WERI-Rb-1 (cell line): ENCODE data around the gene AKAP6.
"Not testable (repeated sequence)": the region's sequence is repeated elsewhere in the genome, so short reads cannot be mapped to it uniquely, and the experiment has no call there.

Experiments used
- DNase-seq: peaks from one replicate; pipeline ENCODE4 v3.0.0-alpha.2; 2020
- H3K27ac ChIP-seq: fragments of 250-450 bp; sonication (Bioruptor Pico); 2 replicates; pipeline ENCODE4 v1.5.1; 2020; ENCODE audit warnings: mild to moderate bottlenecking, moderate library complexity
- H3K27me3 ChIP-seq: fragments of 250-450 bp; sonication (Bioruptor Pico); 2 replicates; pipeline ENCODE4 v1.5.1; 2021; ENCODE audit warnings: mild to moderate bottlenecking, low read depth, moderate library complexity; ENCODE audit not compliant: insufficient read depth, severe bottlenecking
- H3K36me3 ChIP-seq: fragments of 250-450 bp; sonication (Bioruptor Pico); 2 replicates; pipeline ENCODE4 v1.5.1; 2020; ENCODE audit warnings: mild to moderate bottlenecking, moderate library complexity
- H3K4me3 ChIP-seq: 2 replicates; pipeline ENCODE4 v1.5.1; 2011; ENCODE audit warnings: low read depth, mild to moderate bottlenecking, control low read depth, low read length
- H3K9me3 ChIP-seq: fragments of 250-450 bp; sonication (Bioruptor Pico); 2 replicates; pipeline ENCODE4 v1.5.1; 2021; ENCODE audit warnings: mild to moderate bottlenecking, moderate library complexity; ENCODE audit not compliant: severe bottlenecking
- TF ChIP-seq, protein P1 (sequence below): IDR thresholded peaks from 2 replicates; pipeline ENCODE4 v1.5.1; 2011; ENCODE audit warnings: low read depth, mild to moderate bottlenecking, control low read depth, inconsistent platforms, low read length

AKAP6 gene

DNA sequence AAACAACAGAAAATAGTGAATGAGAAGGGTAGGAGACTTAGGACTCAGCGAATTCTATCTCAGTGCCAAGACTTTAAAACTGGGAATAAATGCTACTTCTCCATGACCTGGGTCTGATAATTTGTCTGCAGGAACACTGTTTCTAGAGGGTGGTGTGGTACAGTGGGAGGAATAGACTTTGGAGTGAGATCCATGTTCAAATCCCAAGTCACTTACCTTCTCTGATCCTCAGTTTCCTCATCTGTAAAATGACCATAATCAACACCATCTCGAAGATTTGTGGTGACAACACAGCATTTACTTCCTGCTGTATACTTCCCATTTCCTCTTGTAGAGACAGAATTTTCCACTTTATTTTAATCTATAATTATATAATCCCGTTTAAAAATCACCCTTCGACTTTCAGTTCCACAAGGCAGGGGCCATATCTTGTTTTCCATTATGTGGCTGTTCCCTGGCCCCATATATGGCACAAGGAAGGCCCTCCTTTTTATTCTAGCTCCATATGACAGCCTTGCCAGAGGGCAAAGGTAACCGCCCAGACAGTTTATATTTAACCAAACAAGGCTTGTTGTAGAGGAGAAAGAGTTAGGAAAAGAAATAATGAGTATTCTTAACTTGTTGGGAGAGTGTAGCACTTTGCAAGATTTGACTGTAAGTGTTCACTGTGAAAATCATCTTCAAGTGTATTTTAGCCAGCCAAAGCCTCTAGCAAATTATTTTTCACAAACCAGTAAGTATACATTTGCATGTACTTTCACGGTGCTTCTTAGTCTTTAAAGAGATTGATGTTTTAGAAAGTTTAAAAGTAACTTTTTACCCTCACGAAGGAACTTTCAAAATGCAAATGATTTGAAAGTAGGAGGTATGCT, 243.1 kb downstream of the AKAP6 start:
- TF ChIP-seq, protein P1, sequence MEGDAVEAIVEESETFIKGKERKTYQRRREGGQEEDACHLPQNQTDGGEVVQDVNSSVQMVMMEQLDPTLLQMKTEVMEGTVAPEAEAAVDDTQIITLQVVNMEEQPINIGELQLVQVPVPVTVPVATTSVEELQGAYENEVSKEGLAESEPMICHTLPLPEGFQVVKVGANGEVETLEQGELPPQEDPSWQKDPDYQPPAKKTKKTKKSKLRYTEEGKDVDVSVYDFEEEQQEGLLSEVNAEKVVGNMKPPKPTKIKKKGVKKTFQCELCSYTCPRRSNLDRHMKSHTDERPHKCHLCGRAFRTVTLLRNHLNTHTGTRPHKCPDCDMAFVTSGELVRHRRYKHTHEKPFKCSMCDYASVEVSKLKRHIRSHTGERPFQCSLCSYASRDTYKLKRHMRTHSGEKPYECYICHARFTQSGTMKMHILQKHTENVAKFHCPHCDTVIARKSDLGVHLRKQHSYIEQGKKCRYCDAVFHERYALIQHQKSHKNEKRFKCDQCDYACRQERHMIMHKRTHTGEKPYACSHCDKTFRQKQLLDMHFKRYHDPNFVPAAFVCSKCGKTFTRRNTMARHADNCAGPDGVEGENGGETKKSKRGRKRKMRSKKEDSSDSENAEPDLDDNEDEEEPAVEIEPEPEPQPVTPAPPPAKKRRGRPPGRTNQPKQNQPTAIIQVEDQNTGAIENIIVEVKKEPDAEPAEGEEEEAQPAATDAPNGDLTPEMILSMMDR = no peak
- Histone ChIP-seq H3K27ac (no peak overlapping the region), H3K36me3 (no peaks in the 10 kb centered on the region), H3K27me3 (no peaks in the 10 kb centered on the region), H3K9me3 (no peaks in the 10 kb centered on the region), H3K4me3 (no peak overlapping the region)
- no peak for DNase-seq

DNA sequence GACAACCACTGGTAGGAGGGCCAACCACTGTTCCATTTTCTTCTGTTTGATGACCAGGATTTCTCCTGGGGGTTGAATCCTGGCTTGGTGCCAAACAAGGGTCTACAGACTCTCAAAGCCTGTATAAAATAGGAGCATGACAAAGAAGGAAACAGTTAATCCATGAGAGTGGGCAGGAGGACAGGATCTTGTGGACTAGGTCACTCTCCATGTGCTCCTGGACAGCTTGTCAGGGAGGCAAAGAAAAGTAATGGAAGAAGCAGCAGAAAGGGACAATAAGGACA, 243.7 kb downstream of the AKAP6 start:
- no peaks in the 10 kb centered on the region for H3K27me3 ChIP-seq
- no peaks in the 10 kb centered on the region for H3K36me3 ChIP-seq
- no peaks in the 10 kb centered on the region for H3K9me3 ChIP-seq
- no peak overlapping the region for H3K4me3 ChIP-seq
- no peak overlapping the region for H3K27ac ChIP-seq
- no peak for DNase-seq
- TF ChIP-seq, protein P1 = no peak

DNA sequence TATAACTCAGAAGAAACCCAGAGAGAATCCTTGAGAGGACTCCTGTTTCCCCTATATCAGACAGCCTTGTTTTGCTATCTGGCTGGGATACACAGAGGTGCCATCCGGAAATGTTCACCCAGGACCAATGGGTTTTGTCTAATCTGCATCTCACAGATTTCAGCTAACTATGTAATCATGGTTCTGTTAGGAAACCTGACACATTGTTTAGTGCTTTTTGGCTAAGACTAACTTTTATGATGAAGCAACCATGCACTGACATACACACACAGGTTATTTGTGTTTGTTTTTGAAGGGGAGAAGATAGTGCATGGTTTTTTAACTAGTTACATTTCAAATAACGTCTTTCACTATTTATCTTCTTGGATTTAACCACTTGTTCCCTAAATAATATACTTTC, 245.2 kb downstream of the AKAP6 start:
- no peak overlapping the region for H3K4me3 ChIP-seq

DNA sequence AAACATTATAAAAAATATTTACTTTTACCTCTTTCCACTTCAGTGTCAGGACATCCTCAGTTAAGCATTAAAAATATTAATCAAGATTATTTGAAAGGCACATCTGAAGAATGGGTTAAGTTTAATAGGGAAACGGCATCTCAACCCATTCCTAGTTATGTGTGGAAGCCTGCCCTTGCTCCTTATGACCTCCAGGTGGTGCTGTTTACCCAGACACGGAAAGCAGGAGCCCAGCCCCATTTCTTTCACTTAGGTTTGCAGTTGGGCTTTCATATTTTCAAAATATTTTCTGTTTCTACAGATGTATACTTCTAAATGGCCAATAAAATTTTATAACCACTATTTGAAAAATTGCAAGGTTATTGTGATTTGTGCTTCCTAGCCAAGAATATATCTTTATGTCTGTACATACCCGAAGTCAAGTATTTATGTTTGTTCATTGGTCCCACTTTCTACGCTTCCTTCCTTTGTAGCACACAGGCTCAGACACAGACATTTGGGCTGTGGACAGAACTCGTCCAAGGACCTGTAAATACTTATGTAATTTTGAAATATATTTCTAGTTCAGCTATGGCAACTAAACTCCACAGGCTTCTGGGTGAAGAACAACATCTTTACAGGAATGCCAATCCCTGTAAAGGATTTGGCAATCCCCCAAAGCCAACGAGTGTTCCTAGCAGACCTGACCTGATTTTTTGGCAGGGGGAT, 247.1 kb downstream of the AKAP6 start:
- Histone ChIP-seq H3K9me3 (no peaks in the 10 kb centered on the region), H3K4me3 (no peak overlapping the region), H3K27ac (no peak overlapping the region), H3K27me3 (no peaks in the 10 kb centered on the region), H3K36me3 (no peaks in the 10 kb centered on the region)
- peak; percentile 21 for DNase-seq
- TF ChIP-seq, protein P1 = peak; percentile 79

More for the DNA sequence above, 245.2 kb downstream of the AKAP6 start:
- TF ChIP-seq, protein P1 = no peak
- Histone ChIP-seq H3K36me3 (no peaks in the 10 kb centered on the region), H3K27me3 (no peaks in the 10 kb centered on the region), H3K27ac (no peak overlapping the region), H3K9me3 (no peaks in the 10 kb centered on the region)
- DNase-seq = no peak

DNA sequence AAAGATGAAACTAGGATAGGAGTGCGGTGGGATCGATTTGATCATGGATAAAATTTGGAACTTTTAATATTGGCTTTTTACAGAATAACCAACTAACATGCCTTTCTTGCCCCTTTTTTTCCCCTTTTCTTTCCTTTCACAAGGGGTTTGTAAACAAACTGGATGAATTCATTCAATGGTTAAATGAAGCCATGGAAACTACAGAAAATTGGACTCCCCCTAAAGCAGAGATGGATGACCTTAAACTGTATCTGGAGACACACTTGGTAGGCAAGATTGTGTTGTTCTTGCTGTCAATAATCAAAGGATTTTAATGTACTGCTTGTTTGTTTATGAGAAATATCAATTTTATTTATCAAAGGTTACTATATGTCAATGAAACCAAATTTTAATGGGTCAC, 247.9 kb downstream of the AKAP6 start:
- H3K36me3 ChIP-seq = no peaks in the 10 kb centered on the region
- H3K27ac ChIP-seq = no peak overlapping the region
- H3K9me3 ChIP-seq = no peaks in the 10 kb centered on the region
- H3K4me3 ChIP-seq = no peak overlapping the region
- DNase-seq = no peak
- H3K27me3 ChIP-seq = no peaks in the 10 kb centered on the region
- TF ChIP-seq, protein P1 = no peak

DNA sequence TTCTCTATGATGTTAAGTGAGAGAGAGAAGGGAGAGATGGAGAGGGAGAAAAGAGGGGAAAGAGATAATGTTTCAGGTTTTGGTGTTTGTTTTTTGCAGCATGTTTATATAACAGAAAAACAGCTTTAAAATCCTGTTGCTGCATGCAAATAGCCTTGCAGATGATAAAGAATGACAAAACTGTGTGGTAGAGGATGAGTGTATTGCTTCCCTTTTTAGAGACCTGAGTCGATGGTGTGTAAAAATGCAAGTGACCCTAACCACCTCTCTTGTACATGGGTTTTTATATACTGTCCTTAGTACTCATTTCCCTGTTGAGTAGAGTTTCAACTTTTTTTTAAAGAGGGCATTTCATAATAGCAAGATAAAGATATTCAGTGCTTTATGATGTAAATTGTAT, 249.1 kb downstream of the AKAP6 start:
- no peaks in the 10 kb centered on the region for H3K27me3 ChIP-seq
- H3K27ac ChIP-seq = no peak overlapping the region
- TF ChIP-seq, protein P1 = no peak
- DNase-seq = no peak
- H3K9me3 ChIP-seq = no peaks in the 10 kb centered on the region
- no peaks in the 10 kb centered on the region for H3K36me3 ChIP-seq
- no peak overlapping the region for H3K4me3 ChIP-seq

DNA sequence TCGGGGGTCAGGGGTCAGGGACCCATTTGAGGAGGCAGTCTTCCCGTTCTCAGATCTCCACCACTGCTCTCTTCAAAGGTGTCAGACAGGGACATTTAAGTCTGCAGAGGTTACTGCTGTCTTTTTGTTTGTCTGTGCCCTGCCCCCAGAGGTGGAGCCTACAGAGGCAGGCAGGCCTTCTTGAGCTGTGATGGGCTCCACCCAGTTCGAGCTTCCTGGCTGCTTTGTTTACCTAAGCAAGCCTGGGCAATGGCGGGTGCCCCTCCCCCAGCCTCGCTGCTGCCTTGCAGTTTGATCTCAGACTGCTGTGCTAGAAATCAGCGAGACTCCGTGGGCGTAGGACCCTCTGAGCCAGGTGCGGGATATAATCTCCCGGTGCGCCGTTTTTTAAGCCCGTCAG, 254.3 kb downstream of the AKAP6 start:
- not testable (repeated sequence) for DNase-seq, H3K9me3 ChIP-seq, H3K27me3 ChIP-seq, H3K4me3 ChIP-seq, H3K27ac ChIP-seq, H3K36me3 ChIP-seq
